Measurements from ENCODE around the gene CCL25.

The CCL25 gene

GRCh38 chr19:8074501-8074900 is 21.9 kb downstream of the CCL25 start:
- Histone ChIP-seq H3K4me1 (no peaks in the 10 kb centered on the region), H3K9me3 (peaks cover 0 to 11% (median 10%) of the 10 kb centered on the region in 3 donors), H3K27me3 (peaks cover 0 to 6% of the 10 kb centered on the region in 2 donors), H3K4me3 (no peak overlapping the region), H3K27ac (no peak overlapping the region), H3K36me3 (no peaks in the 10 kb centered on the region)
- intact Hi-C loops (cut with DNase I; ENCODE audit: low total_unique reads), result no loop called here
- DNase-seq, result no peak
- TF ChIP-seq CTCF (IDR thresholded peaks at IDR 0.05), result no peak

- no peak for DNase-seq
- Histone ChIP-seq H3K27ac (no peak overlapping the region), H3K36me3 (no peaks in the 10 kb centered on the region), H3K27me3 (peaks cover 0 to 6% of the 10 kb centered on the region in 2 donors), H3K4me1 (no peaks in the 10 kb centered on the region), H3K9me3 (peaks cover 0 to 3% (median under 1%) of the 10 kb centered on the region in 3 donors), H3K4me3 (no peak overlapping the region)
- intact Hi-C loops (cut with DNase I; ENCODE audit: low total_unique reads), result no loop called here
- no peak for TF ChIP-seq CTCF (IDR thresholded peaks at IDR 0.05)
Measured at GRCh38 chr19:8075158-8076074, 22.9 kb downstream of the CCL25 start.

- Histone ChIP-seq H3K36me3 (no peaks in the 10 kb centered on the region), H3K27ac (no peak overlapping the region), H3K4me1 (no peaks in the 10 kb centered on the region), H3K9me3 (no peaks in the 10 kb centered on the region), H3K27me3 (no peaks in the 10 kb centered on the region), H3K4me3 (no peak overlapping the region)
- no peak for TF ChIP-seq CTCF (IDR thresholded peaks at IDR 0.05)
- DNase-seq, result no peak
- intact Hi-C loops (cut with DNase I; ENCODE audit: low total_unique reads), result no loop called here
Measured at GRCh38 chr19:8079988-8080387, 27.4 kb downstream of the CCL25 start.

GRCh38 chr19:8080832-8081231 is 28.3 kb downstream of the CCL25 start:
- no peaks in the 10 kb centered on the region for H3K9me3 ChIP-seq
- no peak overlapping the region for H3K4me3 ChIP-seq
- intact Hi-C loops (cut with DNase I; ENCODE audit: low total_unique reads), result no loop called here
- no peak overlapping the region for H3K27ac ChIP-seq
- peaks cover 0 to 6% of the 10 kb centered on the region in 2 donors for H3K27me3 ChIP-seq
- H3K36me3 ChIP-seq, result no peaks in the 10 kb centered on the region
- H3K4me1 ChIP-seq, result no peaks in the 10 kb centered on the region
- no peak for TF ChIP-seq CTCF (IDR thresholded peaks at IDR 0.05)
- DNase-seq, result no peak

GRCh38 chr19:8081569-8082550 is 29.3 kb downstream of the CCL25 start:
- intact Hi-C loops (cut with DNase I; ENCODE audit: low total_unique reads), result no loop called here
- Histone ChIP-seq H3K27ac (no peak overlapping the region), H3K36me3 (no peaks in the 10 kb centered on the region), H3K4me1 (no peaks in the 10 kb centered on the region), H3K9me3 (no peaks in the 10 kb centered on the region), H3K4me3 (no peak overlapping the region), H3K27me3 (peaks cover 0 to 7% of the 10 kb centered on the region in 2 donors)
- no peak for TF ChIP-seq CTCF (IDR thresholded peaks at IDR 0.05)
- DNase-seq, result no peak
